ENCODE data around the gene BAIAP3. TPM values are rescaled to one million over a fixed set of nuclear protein-coding genes. Genes with fewer than 3 reads are reported as not detected.
A peak's percentile ranks its signal among the peaks of the same experiment; 100 is the strongest.

BAIAP3 gene
- total RNA-seq, 1 donor from 2014 or later: 6.5 TPM

DNA sequence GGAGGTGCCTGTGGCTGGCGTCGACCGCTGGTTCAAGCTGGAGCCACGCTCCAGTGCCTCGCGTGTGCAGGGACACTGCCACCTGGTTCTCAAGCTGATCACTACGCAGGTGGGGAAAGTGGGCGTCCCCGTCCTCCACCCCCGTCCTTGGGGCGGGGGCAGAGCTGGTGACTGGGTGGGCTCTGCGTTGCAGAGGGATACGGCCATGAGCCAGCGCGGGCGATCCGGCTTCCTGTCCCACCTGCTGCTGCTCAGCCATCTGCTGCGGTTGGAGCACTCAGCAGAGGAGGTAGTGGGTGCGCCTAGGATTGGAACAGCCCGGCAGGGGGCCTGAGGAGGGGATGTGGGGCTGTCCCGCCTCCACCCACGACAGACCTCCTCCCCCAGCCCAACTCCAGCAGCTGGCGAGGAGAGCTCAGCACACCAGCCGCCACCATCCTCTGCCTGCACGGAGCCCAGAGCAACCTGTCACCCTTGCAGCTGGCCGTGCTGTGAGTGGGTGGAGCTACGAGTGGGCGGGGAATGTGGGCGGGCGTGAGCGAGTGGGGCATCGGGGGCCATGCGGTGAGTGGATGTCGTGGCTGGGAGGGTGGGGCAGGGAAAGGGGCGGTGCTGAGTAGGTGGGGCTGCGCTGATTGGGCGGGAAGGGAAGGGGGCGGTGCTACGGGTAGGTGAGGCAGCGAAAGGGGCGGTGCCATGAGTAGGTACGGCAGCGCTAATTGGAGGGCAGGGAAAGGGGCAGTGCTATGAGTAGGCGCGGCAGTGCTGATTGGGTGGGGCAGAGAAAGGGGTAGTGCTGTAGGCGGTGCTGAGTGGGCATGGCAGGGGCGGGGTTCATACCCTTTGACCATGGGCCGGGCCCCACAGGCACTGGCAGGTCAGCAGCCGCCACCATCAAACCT is 9.3 kb downstream of the BAIAP3 start:
- Mint-ChIP-seq H3K4me1 (ENCODE audit: unreplicated experiment) (peaks cover 6% of the 10 kb centered on the region), H3K27ac (ENCODE audit: unreplicated experiment) (no peak overlapping the region), H3K9me3 (ENCODE audit: unreplicated experiment) (no peaks in the 10 kb centered on the region), H3K4me3 (ENCODE audit: unreplicated experiment) (peak overlapping the region; percentile 70), H3K27me3 (ENCODE audit: unreplicated experiment) (peaks cover 11% of the 10 kb centered on the region), H3K36me3 (ENCODE audit: low read depth, unreplicated experiment) (no peaks in the 10 kb centered on the region)
- peak; percentile 94 for DNase-seq (ENCODE audit: low spot score)
- TF ChIP-seq, protein P1, sequence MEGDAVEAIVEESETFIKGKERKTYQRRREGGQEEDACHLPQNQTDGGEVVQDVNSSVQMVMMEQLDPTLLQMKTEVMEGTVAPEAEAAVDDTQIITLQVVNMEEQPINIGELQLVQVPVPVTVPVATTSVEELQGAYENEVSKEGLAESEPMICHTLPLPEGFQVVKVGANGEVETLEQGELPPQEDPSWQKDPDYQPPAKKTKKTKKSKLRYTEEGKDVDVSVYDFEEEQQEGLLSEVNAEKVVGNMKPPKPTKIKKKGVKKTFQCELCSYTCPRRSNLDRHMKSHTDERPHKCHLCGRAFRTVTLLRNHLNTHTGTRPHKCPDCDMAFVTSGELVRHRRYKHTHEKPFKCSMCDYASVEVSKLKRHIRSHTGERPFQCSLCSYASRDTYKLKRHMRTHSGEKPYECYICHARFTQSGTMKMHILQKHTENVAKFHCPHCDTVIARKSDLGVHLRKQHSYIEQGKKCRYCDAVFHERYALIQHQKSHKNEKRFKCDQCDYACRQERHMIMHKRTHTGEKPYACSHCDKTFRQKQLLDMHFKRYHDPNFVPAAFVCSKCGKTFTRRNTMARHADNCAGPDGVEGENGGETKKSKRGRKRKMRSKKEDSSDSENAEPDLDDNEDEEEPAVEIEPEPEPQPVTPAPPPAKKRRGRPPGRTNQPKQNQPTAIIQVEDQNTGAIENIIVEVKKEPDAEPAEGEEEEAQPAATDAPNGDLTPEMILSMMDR (IDR thresholded peaks at IDR 0.05; ENCODE audit: unreplicated experiment): no peak

DNA sequence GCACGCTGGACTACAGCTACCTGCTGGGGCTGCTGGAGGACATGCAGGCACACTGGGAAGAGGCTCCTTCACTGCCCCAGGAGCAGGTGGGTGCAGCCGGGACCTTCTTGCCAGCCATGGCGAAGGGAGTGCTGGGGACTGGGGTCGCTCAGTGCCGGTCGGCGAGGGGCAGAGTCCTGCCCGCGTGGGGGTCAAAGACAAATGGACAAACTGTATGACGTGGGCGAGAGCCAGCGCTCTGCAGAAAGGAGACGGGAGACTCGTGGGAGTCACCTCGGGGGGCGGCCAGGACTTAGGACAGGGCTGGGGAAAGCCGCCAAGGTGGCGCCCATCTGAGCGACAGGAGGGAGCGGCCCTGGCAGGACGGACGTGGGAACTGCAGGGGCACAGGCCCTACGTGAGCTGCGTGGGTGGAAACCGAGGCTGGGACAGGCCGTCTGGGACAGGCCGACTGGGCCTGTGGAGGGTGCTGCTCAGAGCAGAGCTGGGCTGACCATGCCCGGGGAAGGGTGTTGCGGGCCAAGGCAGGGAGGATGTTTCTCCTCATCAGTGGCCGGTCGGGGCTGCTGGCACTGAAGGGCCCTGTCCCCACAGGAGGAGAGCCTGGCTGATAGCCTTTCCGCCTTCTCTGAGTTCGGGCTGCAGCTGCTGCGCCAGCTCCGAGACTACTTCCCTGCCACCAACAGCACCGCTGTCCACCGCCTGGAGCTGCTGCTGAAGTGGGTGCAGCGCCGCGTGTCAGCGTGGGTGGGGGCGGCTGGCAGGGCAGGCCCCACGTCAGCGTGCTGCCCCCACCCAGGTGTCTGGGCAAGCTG is 10.2 kb downstream of the BAIAP3 start:
- no peaks in the 10 kb centered on the region for H3K9me3 Mint-ChIP-seq (ENCODE audit: unreplicated experiment)
- peaks cover 13% of the 10 kb centered on the region for H3K27me3 Mint-ChIP-seq (ENCODE audit: unreplicated experiment)
- TF ChIP-seq, protein P1 (IDR thresholded peaks at IDR 0.05; ENCODE audit: unreplicated experiment): no peak
- peak overlapping the region; percentile 70 for H3K4me3 Mint-ChIP-seq (ENCODE audit: unreplicated experiment)
- no peak overlapping the region for H3K27ac Mint-ChIP-seq (ENCODE audit: unreplicated experiment)
- DNase-seq (ENCODE audit: low spot score): no peak
- peaks cover 6% of the 10 kb centered on the region for H3K4me1 Mint-ChIP-seq (ENCODE audit: unreplicated experiment)
- H3K36me3 Mint-ChIP-seq (ENCODE audit: low read depth, unreplicated experiment): no peaks in the 10 kb centered on the region

GRCh38 chr16:1344499-1344898 is 11.1 kb downstream of the BAIAP3 start:
- Mint-ChIP-seq H3K4me1 (ENCODE audit: unreplicated experiment) (peaks cover 6% of the 10 kb centered on the region), H3K36me3 (ENCODE audit: low read depth, unreplicated experiment) (no peaks in the 10 kb centered on the region), H3K27ac (ENCODE audit: unreplicated experiment) (no peak overlapping the region), H3K4me3 (ENCODE audit: unreplicated experiment) (no peak overlapping the region), H3K27me3 (ENCODE audit: unreplicated experiment) (peaks cover 17% of the 10 kb centered on the region), H3K9me3 (ENCODE audit: unreplicated experiment) (no peaks in the 10 kb centered on the region)
- DNase-seq (ENCODE audit: low spot score): no peak
- TF ChIP-seq, protein P1 (IDR thresholded peaks at IDR 0.05; ENCODE audit: unreplicated experiment): no peak

DNA sequence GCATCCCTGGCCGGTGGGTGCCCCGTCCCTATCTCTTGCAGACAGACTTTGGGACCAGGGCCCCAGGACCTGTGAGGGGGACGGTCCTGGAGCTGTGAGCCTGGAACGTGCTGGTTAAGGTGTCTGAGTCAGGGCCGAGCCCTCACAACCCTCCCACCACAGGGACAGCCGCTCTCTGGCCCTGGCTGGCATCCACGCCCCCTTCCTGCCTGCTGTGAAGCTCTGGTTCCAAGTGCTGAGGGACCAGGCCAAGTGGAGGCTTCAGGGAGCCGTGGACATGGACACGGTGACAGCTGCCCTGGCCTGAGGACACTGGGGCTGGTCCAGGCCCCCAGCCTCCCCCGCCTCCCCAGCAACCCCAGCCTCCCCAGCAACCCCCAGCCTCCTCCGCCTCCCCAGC is 11.6 kb downstream of the BAIAP3 start:
- H3K4me1 Mint-ChIP-seq (ENCODE audit: unreplicated experiment): peaks cover 6% of the 10 kb centered on the region

More for the DNA sequence above, 11.6 kb downstream of the BAIAP3 start:
- Mint-ChIP-seq H3K9me3 (ENCODE audit: unreplicated experiment) (no peaks in the 10 kb centered on the region), H3K4me3 (ENCODE audit: unreplicated experiment) (no peak overlapping the region), H3K27ac (ENCODE audit: unreplicated experiment) (no peak overlapping the region), H3K27me3 (ENCODE audit: unreplicated experiment) (peaks cover 17% of the 10 kb centered on the region), H3K36me3 (ENCODE audit: low read depth, unreplicated experiment) (peaks cover 2% of the 10 kb centered on the region)
- no peak for DNase-seq (ENCODE audit: low spot score)
- TF ChIP-seq, protein P1 (IDR thresholded peaks at IDR 0.05; ENCODE audit: unreplicated experiment): no peak
